ENCODE results near the gene HBE1. TPM values are rescaled to one million over a fixed set of nuclear protein-coding genes. Genes with fewer than 3 reads are reported as not detected.

HBE1 gene
- polyA plus RNA-seq, 3 donors: not detected

GRCh38 chr11:5310423-5310822 lies 40.7 kb upstream of the HBE1 start:
- intact Hi-C loops (cut with micrococcal nuclease): no loop called here
- Histone ChIP-seq H3K4me1 (ENCODE audit: control insufficient read depth in 1 of 2, insufficient read depth in 2 of 2, low read length in 2 of 2) (no peaks in the 10 kb centered on the region), H3K79me2 (ENCODE audit: insufficient read depth, low read length) (no peaks in the 10 kb centered on the region), H3K4me3 (replicated peaks in 1 of 3; ENCODE audit: low read depth in 2 of 3, low read length in 3 of 3) (no peak overlapping the region), H2AFZ (ENCODE audit: insufficient read depth, low read depth, low read length, poor library complexity, severe bottlenecking) (no peak overlapping the region), H3K36me3 (replicated peaks in 1 of 2; ENCODE audit: control insufficient read depth in 1 of 2, insufficient read depth in 2 of 2, low read length in 2 of 2) (no peaks in the 10 kb centered on the region), H3K9ac (ENCODE audit: insufficient read depth, low read length, poor library complexity, severe bottlenecking) (no peak overlapping the region), H3K4me2 (replicated peaks; ENCODE audit: extremely low read depth, low read length, poor library complexity, severe bottlenecking) (no peak overlapping the region), H3K27me3 (ENCODE audit: control insufficient read depth in 2 of 2, insufficient read depth in 2 of 2, low read length in 2 of 2) (no peaks in the 10 kb centered on the region), H3K27ac (ENCODE audit: low read depth in 1 of 2, low read length in 2 of 2) (no peak overlapping the region), H4K20me1 (ENCODE audit: insufficient read depth, low read length) (no peaks in the 10 kb centered on the region), H3K9me3 (replicated peaks in 1 of 2; ENCODE audit: control insufficient read depth in 1 of 2, insufficient read depth in 1 of 2, low read length in 2 of 2) (no peaks in the 10 kb centered on the region)
- WGBS (ENCODE audit: insufficient coverage): no CpG with 5 or more reads among the region's 1 CpG
- Mint-ChIP-seq H3K9me3 (peaks cover 0 to 6% (median 2%) of the 10 kb centered on the region in 7 donors), H3K27me3 (ENCODE audit: low read depth in 3 of 3) (peaks cover 0 to under 1% (median 0%) of the 10 kb centered on the region in 3 donors), H3K27ac (no peak overlapping the region), H3K36me3 (no peaks in the 10 kb centered on the region), H3K4me3 (no peak overlapping the region), H3K4me1 (no peaks in the 10 kb centered on the region)
- no peak for DNase-seq
- TF ChIP-seq, protein P1, sequence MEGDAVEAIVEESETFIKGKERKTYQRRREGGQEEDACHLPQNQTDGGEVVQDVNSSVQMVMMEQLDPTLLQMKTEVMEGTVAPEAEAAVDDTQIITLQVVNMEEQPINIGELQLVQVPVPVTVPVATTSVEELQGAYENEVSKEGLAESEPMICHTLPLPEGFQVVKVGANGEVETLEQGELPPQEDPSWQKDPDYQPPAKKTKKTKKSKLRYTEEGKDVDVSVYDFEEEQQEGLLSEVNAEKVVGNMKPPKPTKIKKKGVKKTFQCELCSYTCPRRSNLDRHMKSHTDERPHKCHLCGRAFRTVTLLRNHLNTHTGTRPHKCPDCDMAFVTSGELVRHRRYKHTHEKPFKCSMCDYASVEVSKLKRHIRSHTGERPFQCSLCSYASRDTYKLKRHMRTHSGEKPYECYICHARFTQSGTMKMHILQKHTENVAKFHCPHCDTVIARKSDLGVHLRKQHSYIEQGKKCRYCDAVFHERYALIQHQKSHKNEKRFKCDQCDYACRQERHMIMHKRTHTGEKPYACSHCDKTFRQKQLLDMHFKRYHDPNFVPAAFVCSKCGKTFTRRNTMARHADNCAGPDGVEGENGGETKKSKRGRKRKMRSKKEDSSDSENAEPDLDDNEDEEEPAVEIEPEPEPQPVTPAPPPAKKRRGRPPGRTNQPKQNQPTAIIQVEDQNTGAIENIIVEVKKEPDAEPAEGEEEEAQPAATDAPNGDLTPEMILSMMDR (IDR thresholded peaks at IDR 0.05): no peak

GRCh38 chr11:5307256-5308019 lies 37.7 kb upstream of the HBE1 start:
- no peak for DNase-seq
- H3K27me3 ChIP-seq (ENCODE audit: control insufficient read depth in 2 of 2, insufficient read depth in 2 of 2, low read length in 2 of 2): no peaks in the 10 kb centered on the region
- H3K9me3 ChIP-seq (replicated peaks in 1 of 2; ENCODE audit: control insufficient read depth in 1 of 2, insufficient read depth in 1 of 2, low read length in 2 of 2): no peaks in the 10 kb centered on the region
- H3K4me1 ChIP-seq (ENCODE audit: control insufficient read depth in 1 of 2, insufficient read depth in 2 of 2, low read length in 2 of 2): no peaks in the 10 kb centered on the region
- WGBS (ENCODE audit: insufficient coverage): no CpG with 5 or more reads among the region's 2 CpGs
- H4K20me1 ChIP-seq (ENCODE audit: insufficient read depth, low read length): no peaks in the 10 kb centered on the region
- Mint-ChIP-seq H3K4me1 (no peaks in the 10 kb centered on the region), H3K36me3 (no peaks in the 10 kb centered on the region), H3K9me3 (peaks cover 0 to 10% (median 4%) of the 10 kb centered on the region in 7 donors), H3K4me3 (no peak overlapping the region), H3K27me3 (ENCODE audit: low read depth in 3 of 3) (peaks cover 0 to 2% (median 0%) of the 10 kb centered on the region in 3 donors), H3K27ac (no peak overlapping the region)
- no peaks in the 10 kb centered on the region for H3K36me3 ChIP-seq (replicated peaks in 1 of 2; ENCODE audit: control insufficient read depth in 1 of 2, insufficient read depth in 2 of 2, low read length in 2 of 2)
- no peak overlapping the region for H3K4me2 ChIP-seq (replicated peaks; ENCODE audit: extremely low read depth, low read length, poor library complexity, severe bottlenecking)
- H3K27ac ChIP-seq (ENCODE audit: low read depth in 1 of 2, low read length in 2 of 2): no peak overlapping the region
- H2AFZ ChIP-seq (ENCODE audit: insufficient read depth, low read depth, low read length, poor library complexity, severe bottlenecking): no peak overlapping the region
- no peaks in the 10 kb centered on the region for H3K79me2 ChIP-seq (ENCODE audit: insufficient read depth, low read length)
- TF ChIP-seq, protein P1 (IDR thresholded peaks at IDR 0.05): no peak
- intact Hi-C loops (cut with micrococcal nuclease): no loop called here
- H3K4me3 ChIP-seq (replicated peaks in 1 of 3; ENCODE audit: low read depth in 2 of 3, low read length in 3 of 3): no peak overlapping the region
- H3K9ac ChIP-seq (ENCODE audit: insufficient read depth, low read length, poor library complexity, severe bottlenecking): no peak overlapping the region
